ENCODE data around the gene SIPA1L3.

DNA sequence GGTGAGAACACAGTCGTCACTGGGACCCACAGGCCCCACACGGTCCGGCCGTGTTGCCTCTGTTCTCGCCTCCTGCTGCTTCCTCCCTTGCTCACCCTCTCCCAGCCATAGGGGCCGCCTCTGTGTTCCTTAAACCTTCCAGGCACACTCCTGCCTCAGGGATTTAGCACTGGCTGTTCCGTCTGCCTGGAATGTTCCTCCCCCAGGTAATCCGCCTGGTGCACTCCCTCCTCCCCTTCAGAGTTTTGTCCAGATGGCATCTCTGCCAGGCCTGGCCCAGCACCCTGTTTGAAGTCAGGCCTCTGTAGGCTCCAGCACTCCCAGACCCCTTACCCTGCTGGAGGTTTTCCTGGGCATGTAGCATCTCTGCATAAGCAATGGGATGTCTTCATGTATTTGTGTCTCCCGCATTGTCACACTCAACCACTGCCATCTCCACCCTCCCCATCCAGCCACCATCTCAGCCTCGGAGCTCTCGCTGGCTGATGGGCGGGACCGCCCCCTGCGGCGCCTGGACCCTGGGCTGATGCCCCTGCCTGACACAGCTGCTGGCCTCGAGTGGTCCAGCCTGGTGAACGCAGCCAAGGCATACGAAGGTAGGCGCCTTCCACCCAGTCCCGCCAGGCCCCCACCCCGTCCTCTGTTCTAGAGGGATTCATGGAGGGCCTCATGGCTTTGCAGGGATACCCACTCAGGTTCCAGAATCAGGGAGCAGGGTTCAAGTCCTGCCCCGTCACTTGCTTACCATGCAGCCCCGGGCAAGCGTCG is 291.1 kb downstream of the SIPA1L3 start:
- TF ChIP-seq, protein P1, sequence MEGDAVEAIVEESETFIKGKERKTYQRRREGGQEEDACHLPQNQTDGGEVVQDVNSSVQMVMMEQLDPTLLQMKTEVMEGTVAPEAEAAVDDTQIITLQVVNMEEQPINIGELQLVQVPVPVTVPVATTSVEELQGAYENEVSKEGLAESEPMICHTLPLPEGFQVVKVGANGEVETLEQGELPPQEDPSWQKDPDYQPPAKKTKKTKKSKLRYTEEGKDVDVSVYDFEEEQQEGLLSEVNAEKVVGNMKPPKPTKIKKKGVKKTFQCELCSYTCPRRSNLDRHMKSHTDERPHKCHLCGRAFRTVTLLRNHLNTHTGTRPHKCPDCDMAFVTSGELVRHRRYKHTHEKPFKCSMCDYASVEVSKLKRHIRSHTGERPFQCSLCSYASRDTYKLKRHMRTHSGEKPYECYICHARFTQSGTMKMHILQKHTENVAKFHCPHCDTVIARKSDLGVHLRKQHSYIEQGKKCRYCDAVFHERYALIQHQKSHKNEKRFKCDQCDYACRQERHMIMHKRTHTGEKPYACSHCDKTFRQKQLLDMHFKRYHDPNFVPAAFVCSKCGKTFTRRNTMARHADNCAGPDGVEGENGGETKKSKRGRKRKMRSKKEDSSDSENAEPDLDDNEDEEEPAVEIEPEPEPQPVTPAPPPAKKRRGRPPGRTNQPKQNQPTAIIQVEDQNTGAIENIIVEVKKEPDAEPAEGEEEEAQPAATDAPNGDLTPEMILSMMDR (conservative IDR thresholded peaks at IDR 0.05; ENCODE audit: low read depth, low read length) = no peak
- no peak for TF ChIP-seq EZH2 (IDR thresholded peaks at IDR 0.05; ENCODE audit: borderline replicate concordance, low read depth, low read length, poor library complexity, severe bottlenecking)

Data from A673 (cell line).